Urinary bladder (tissue), 4 donors: ENCODE data around the gene XCL2. TPM values are rescaled to one million over a fixed set of nuclear protein-coding genes. Genes with fewer than 3 reads are reported as not detected.

Experiments
- DNase-seq: peaks from one replicate; pipeline ENCODE4 v3.0.0-alpha.2; 2015; ENCODE audit errors: extremely low spot score
- H3K27ac ChIP-seq: one replicate; pipeline ENCODE4 v1.5.1; 2013; ENCODE audit warnings: low read depth, mild to moderate bottlenecking, moderate library complexity
- H3K36me3 ChIP-seq: one replicate; pipeline ENCODE4 v1.6.1; 2013; ENCODE audit warnings: mild to moderate bottlenecking, moderate library complexity; ENCODE audit not compliant: insufficient read depth
- H3K4me1 ChIP-seq: one replicate; pipeline ENCODE4 v1.6.1; 2013; ENCODE audit warnings: mild to moderate bottlenecking, moderate library complexity; ENCODE audit not compliant: insufficient read depth
- H3K4me3 ChIP-seq: one replicate; pipeline ENCODE4 v1.5.1; 2013; ENCODE audit warnings: low read depth, low read length
- WGBS: extraction: QIAGEN DNeasy Blood & Tissue Kit; methylation state at CpG from one replicate; pipeline ENCODE4 v1.1.7; 2013; 5-methylcytosine and 5-hydroxymethylcytosine counted together
- polyA plus RNA-seq: library from polyadenylated mRNA; stranded (reverse); fragments of 200-250 nt; gene quantifications from one replicate; pipeline ENCODE4 v1.2.3, GENCODE V29; 2013
- total RNA-seq: library from RNA; depleted of rRNA; stranded (reverse); fragments of >200 nt; gene quantifications from one replicate; pipeline ENCODE4 v1.2.3, GENCODE V29; 2014
- donor health status: healthy with polysubstance abuse.
- donor health status: healthy.

XCL2 gene
- total and polyA plus RNA-seq, 2 donors: 0.60 TPM; not detected in 1

GRCh38 chr1:168498956-168499687, 44.7 kb downstream of the XCL2 start:
- H3K27ac ChIP-seq: no peak overlapping the region
- 70% methylated on average over 4 of the region's 4 CpGs for WGBS
- H3K4me3 ChIP-seq: no peak overlapping the region
- no peaks in the 10 kb centered on the region for H3K36me3 ChIP-seq
- peaks cover 1% of the 10 kb centered on the region for H3K4me1 ChIP-seq
- no peak for DNase-seq

GRCh38 chr1:168498159-168498631, 45.6 kb downstream of the XCL2 start:
- DNase-seq: no peak
- WGBS: 22% methylated on average over 2 of the region's 2 CpGs
- H3K36me3 ChIP-seq: no peaks in the 10 kb centered on the region
- H3K4me3 ChIP-seq: no peak overlapping the region
- H3K4me1 ChIP-seq: peaks cover 1% of the 10 kb centered on the region
- no peak overlapping the region for H3K27ac ChIP-seq

- H3K27ac ChIP-seq: no peak overlapping the region
- peaks cover 1% of the 10 kb centered on the region for H3K4me1 ChIP-seq
- DNase-seq: no peak
- no peak overlapping the region for H3K4me3 ChIP-seq
- 93% methylated on average over 3 of the region's 3 CpGs for WGBS
- no peaks in the 10 kb centered on the region for H3K36me3 ChIP-seq
These were observed 46.3 kb downstream of the XCL2 start for GRCh38 chr1:168497376-168497950.

- no peak overlapping the region for H3K27ac ChIP-seq
- WGBS: 13% methylated on average over 1 of the region's 1 CpG
- DNase-seq: no peak
- H3K36me3 ChIP-seq: no peaks in the 10 kb centered on the region
- H3K4me1 ChIP-seq: no peaks in the 10 kb centered on the region
- H3K4me3 ChIP-seq: no peak overlapping the region
These were observed 52.2 kb downstream of the XCL2 start for GRCh38 chr1:168491527-168492164.

Other genes with a start within 250 kb of the XCL2 start
- not detected for gene XCL1, start 32.6 kb upstream of the XCL2 start, total RNA-seq
- 0.30 TPM for gene XCL1, start 32.6 kb upstream of the XCL2 start, polyA plus RNA-seq
- 175 TPM for gene DPT, start 185.2 kb upstream of the XCL2 start, total RNA-seq
- 198 TPM for gene DPT, start 185.2 kb upstream of the XCL2 start, polyA plus RNA-seq